DND-41 (cell line): ENCODE measurements around the gene EXD3.

ENCODE experiments used
- ATAC-seq: fragments of 200-7000 bp; cut with Tn5 transposase; 3 replicates; pipeline ENCODE4 v1.9.1; 2021; ENCODE audit warnings: low read depth; ENCODE audit not compliant: insufficient read depth
- DNase-seq: peaks from one replicate; pipeline ENCODE4 v3.0.0-alpha.2; 2020
- H2AFZ ChIP-seq: 2 replicates; pipeline ENCODE4 v1.6.0; 2012; ENCODE audit warnings: low read depth, low read length
- H3K27ac ChIP-seq: 2 replicates; pipeline ENCODE4 v1.5.1; 2012; ENCODE audit warnings: low read length, inconsistent platforms
- H3K27me3 ChIP-seq: fragments of 200-600 bp; sonication (generic); 2 replicates; pipeline ENCODE4 v1.6.0; 2012; ENCODE audit warnings: low read length, mild to moderate bottlenecking, inconsistent platforms; ENCODE audit not compliant: insufficient read depth, poor library complexity
- H3K36me3 ChIP-seq: 2 replicates; pipeline ENCODE4 v1.5.1; 2012; ENCODE audit warnings: low read length, inconsistent platforms; ENCODE audit not compliant: insufficient read depth
- H3K4me1 ChIP-seq: 2 replicates; pipeline ENCODE4 v1.5.1; 2012; ENCODE audit warnings: mild to moderate bottlenecking, low read length; ENCODE audit not compliant: insufficient read depth
- H3K4me2 ChIP-seq: 2 replicates; pipeline ENCODE4 v1.6.0; 2012; ENCODE audit warnings: mild to moderate bottlenecking, moderate library complexity, low read length, inconsistent platforms; ENCODE audit not compliant: insufficient read depth
- H3K4me3 ChIP-seq, 2 experiments: fragments of 200-600 bp in 1 of 2; shearing (Covaris generic) in 1 of 2; 2 replicates each; pipeline ENCODE4 v1.5.1; 2012 to 2016; ENCODE audit warnings: inconsistent platforms in 2 of 2, low read length in 2 of 2, mild to moderate bottlenecking in 2 of 2, low read depth in 1 of 2, moderate library complexity in 1 of 2
- H3K79me2 ChIP-seq: 2 replicates; pipeline ENCODE4 v1.6.0; 2012; ENCODE audit warnings: low read length, inconsistent platforms; ENCODE audit not compliant: insufficient read depth
- H3K9ac ChIP-seq: 2 replicates; pipeline ENCODE4 v1.6.0; 2012; ENCODE audit warnings: low read depth, mild to moderate bottlenecking, inconsistent platforms, low read length, moderate library complexity
- H3K9me3 ChIP-seq: 2 replicates; pipeline ENCODE4 v1.5.1; 2012; ENCODE audit warnings: low read length, moderate library complexity, mild to moderate bottlenecking, inconsistent platforms; ENCODE audit not compliant: insufficient read depth, severe bottlenecking
- H4K20me1 ChIP-seq: 2 replicates; pipeline ENCODE4 v1.6.0; 2012; ENCODE audit warnings: low read length; ENCODE audit not compliant: insufficient read depth
- EZH2 ChIP-seq: IDR thresholded peaks from 3 replicates; pipeline ENCODE4 v1.6.1; 2012; ENCODE audit warnings: borderline replicate concordance, low read depth, mild to moderate bottlenecking, moderate library complexity, low read length, inconsistent platforms; ENCODE audit not compliant: severe bottlenecking
- TF ChIP-seq, protein P1 (sequence below): IDR thresholded peaks from 2 replicates; pipeline ENCODE4 v1.5.1; 2012; ENCODE audit warnings: borderline replicate concordance, low read length, moderate library complexity, mild to moderate bottlenecking; ENCODE audit not compliant: poor library complexity, severe bottlenecking; ENCODE audit errors: extremely low read depth

EXD3 gene

DNA sequence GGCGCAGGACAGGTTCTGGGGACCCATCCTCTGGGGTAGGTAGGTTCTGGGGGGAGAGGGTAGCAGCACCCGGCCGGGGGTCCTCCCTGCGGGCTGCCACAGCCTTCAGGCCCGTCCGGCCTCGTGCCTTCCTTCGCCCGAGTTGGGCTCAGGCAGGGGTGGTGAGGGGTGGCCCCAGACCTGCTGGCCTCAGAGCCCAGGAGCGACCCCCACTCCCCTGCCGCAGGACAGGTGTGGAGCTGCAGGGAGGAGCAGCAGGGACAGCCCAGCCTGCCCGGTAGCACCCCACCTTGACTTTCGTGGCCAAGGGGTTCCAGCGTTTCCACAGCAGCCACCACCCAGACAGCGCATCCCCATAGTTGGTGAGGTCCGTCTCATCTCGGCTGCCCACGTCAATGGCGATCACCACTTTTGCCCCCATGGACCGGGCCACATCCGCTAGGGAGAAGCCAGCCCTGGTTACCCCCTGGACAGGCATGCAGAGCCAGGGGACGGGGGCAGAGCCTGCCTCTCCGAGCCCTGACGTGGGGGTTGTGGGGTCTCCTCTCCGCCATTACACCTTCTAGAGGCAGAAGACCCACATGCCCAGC is 39.5 kb upstream of the EXD3 start:
- no peak overlapping the region for H2AFZ ChIP-seq
- ATAC-seq: no peak
- peaks cover 16% of the 10 kb centered on the region for H3K4me1 ChIP-seq
- no peaks in the 10 kb centered on the region for H3K9me3 ChIP-seq
- H3K27ac ChIP-seq: no peak overlapping the region
- no peak for DNase-seq
- peaks cover 48% of the 10 kb centered on the region for H4K20me1 ChIP-seq
- H3K4me3 ChIP-seq: peak overlapping the region in 1 of 2 experiments; percentile 18; a peak in 2 of 4 replicates
- peaks cover 7% of the 10 kb centered on the region for H3K27me3 ChIP-seq
- no peak for TF ChIP-seq EZH2
- TF ChIP-seq, protein P1, sequence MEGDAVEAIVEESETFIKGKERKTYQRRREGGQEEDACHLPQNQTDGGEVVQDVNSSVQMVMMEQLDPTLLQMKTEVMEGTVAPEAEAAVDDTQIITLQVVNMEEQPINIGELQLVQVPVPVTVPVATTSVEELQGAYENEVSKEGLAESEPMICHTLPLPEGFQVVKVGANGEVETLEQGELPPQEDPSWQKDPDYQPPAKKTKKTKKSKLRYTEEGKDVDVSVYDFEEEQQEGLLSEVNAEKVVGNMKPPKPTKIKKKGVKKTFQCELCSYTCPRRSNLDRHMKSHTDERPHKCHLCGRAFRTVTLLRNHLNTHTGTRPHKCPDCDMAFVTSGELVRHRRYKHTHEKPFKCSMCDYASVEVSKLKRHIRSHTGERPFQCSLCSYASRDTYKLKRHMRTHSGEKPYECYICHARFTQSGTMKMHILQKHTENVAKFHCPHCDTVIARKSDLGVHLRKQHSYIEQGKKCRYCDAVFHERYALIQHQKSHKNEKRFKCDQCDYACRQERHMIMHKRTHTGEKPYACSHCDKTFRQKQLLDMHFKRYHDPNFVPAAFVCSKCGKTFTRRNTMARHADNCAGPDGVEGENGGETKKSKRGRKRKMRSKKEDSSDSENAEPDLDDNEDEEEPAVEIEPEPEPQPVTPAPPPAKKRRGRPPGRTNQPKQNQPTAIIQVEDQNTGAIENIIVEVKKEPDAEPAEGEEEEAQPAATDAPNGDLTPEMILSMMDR: no peak
- peak overlapping the region; percentile 47 for H3K4me2 ChIP-seq
- no peaks in the 10 kb centered on the region for H3K36me3 ChIP-seq
- H3K9ac ChIP-seq: no peak overlapping the region
- H3K79me2 ChIP-seq: no peaks in the 10 kb centered on the region

DNA sequence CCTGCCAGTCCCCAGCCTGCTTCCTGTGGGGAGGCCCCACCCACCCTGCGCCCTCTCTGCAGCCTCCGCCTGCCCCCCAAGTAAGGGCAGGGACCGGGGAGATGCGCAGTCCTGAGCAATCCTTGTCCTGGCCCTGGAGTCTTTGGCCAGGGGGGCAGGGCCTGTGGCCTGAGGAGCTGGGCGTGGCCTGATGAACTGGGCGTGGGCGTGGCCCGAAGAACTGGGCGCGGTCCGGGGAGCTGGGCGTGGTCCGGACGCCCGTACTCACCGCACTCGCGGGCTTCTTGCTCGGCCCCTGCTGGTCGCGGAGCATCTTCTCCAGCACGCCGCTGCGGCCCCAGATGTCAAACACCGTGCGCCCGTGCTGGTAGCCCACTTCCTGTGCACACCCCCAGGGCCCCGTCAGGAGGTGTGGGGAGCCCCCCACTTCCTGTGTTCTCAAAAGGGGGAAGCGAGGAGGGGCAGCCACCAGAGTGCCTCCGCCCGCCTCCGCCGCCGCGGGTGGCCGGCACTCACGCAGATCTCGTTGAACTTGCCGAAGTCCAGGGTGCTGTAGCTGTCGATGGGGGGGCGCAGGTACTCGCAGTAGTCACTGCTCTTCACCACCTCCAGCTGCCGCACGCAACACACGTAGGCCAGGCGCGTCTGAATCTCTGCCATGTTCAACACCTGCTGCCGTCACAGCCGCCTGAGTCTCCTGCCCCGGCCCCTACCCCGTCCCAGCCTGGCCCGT is 38.9 kb upstream of the EXD3 start:
- Histone ChIP-seq H3K4me2 (peak overlapping the region; percentile 47), H3K9me3 (no peaks in the 10 kb centered on the region), H3K79me2 (no peaks in the 10 kb centered on the region), H2AFZ (no peak overlapping the region), H4K20me1 (peaks cover 47% of the 10 kb centered on the region), H3K36me3 (no peaks in the 10 kb centered on the region), H3K9ac (no peak overlapping the region), H3K4me3 (peak overlapping the region in 1 of 2 experiments; percentile 18; a peak in 2 of 4 replicates), H3K27me3 (peaks cover 7% of the 10 kb centered on the region), H3K4me1 (peaks cover 16% of the 10 kb centered on the region), H3K27ac (no peak overlapping the region)
- TF ChIP-seq EZH2: no peak
- TF ChIP-seq, protein P1: peak; percentile 36
- ATAC-seq (peak; percentile 93), DNase-seq (peak; percentile 86)

DNA sequence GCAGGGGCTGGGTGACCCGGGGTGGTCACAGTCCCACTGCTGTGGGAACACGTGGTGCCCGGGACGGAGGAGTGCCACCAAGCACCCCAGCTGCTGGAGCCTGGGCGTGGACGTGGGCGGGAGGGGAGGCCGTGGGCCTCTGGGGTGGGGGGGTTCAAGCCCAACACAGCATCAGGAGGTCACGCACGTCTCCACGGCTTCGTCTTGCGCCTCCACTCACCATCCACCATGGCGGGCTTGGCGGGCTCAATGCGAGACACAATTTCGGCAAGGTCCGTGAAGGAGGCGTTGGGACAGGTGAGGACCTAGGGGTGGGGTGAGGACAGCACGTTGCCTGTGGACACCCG is 38.3 kb upstream of the EXD3 start:
- H3K4me3 ChIP-seq: no peak overlapping the region

More for the DNA sequence above, 38.3 kb upstream of the EXD3 start:
- Histone ChIP-seq H3K79me2 (no peaks in the 10 kb centered on the region), H3K36me3 (no peaks in the 10 kb centered on the region), H3K4me2 (peak overlapping the region; percentile 47; the same call in 1 of the 2 replicates), H4K20me1 (peaks cover 45% of the 10 kb centered on the region), H3K9me3 (no peaks in the 10 kb centered on the region), H3K4me1 (peaks cover 16% of the 10 kb centered on the region), H2AFZ (no peak overlapping the region), H3K27me3 (peaks cover 7% of the 10 kb centered on the region), H3K9ac (no peak overlapping the region), H3K27ac (no peak overlapping the region)
- no peak for ATAC-seq
- no peak for TF ChIP-seq EZH2
- TF ChIP-seq, protein P1: no peak
- no peak for DNase-seq
